GM12878 (cell line): ENCODE measurements around the gene ARF3. TPM values are rescaled to one million over a fixed set of nuclear protein-coding genes. Genes with fewer than 3 reads are reported as not detected.

ENCODE experiments used
- ATAC-seq: fragments of 200-7000 bp; cut with Tn5 transposase; 3 replicates; pipeline ENCODE4 v1.9.1; 2020; ENCODE audit warnings: mild to moderate bottlenecking, moderate library complexity
- BruUV-seq: library from RNA; stranded (reverse); fragments of 400-500 nt; replicated peaks from 2 replicates; lab custom pipeline; 2021; lab: Mats Ljungman, UMichigan
- CTCF ChIA-PET: fragments of 300-600 bp; sonication (Branson Sonifier 250); formaldehyde crosslinking; extraction: SDS; loops from one replicate; lab custom pipeline; 2021; ENCODE audit warnings: inconsistent platforms; lab: Yijun Ruan, JAX
- POLR2A ChIA-PET: fragments of 350-600 bp; formaldehyde crosslinking; extraction: SDS; loops from one replicate; lab custom pipeline; 2021; ENCODE audit warnings: inconsistent platforms; lab: Charles Lee
- RAD21 ChIA-PET: fragments of 300-600 bp; sonication (Branson Sonifier 250); formaldehyde crosslinking; loops from one replicate; lab custom pipeline; 2023; ENCODE audit warnings: antibody characterized with exemption; ENCODE audit not compliant: unreplicated experiment; lab: Charles Lee
- SMC1A ChIA-PET: fragments of 300-600 bp; sonication (Branson Sonifier 250); formaldehyde crosslinking; loops from one replicate; lab custom pipeline; 2023; ENCODE audit not compliant: unreplicated experiment, uncharacterized antibody; lab: Charles Lee
- DNase-seq: peaks from one replicate; pipeline ENCODE4 v3.0.0-alpha.2; 2011; ENCODE audit warnings: low read depth, low spot score
- FAIRE-seq: peaks from 3 replicates; lab custom pipeline; 2011; peaks lifted over from hg19 to GRCh38; lab: Jason Lieb, UNC
- H2AFZ ChIP-seq: 2 replicates; pipeline ENCODE4 v1.6.0; 2011; ENCODE audit warnings: low read depth, low read length, control low read depth; ENCODE audit not compliant: control insufficient read depth
- H3K27ac ChIP-seq: 2 replicates; pipeline ENCODE4 v1.5.1; 2011; ENCODE audit warnings: control low read depth; ENCODE audit not compliant: control insufficient read depth, insufficient read depth
- H3K27me3 ChIP-seq, 2 experiments: replicated peaks in 1 of 2; 2 replicates each; pipeline versions ENCODE4 v1.6.0 to v1.6.1; 2011; ENCODE audit warnings: low read length in 1 of 2; ENCODE audit not compliant: control insufficient read depth in 2 of 2, insufficient read depth in 2 of 2
- H3K36me3 ChIP-seq, 2 experiments: 2 replicates each; pipeline ENCODE4 v1.5.1; 2011; ENCODE audit warnings: low read length in 1 of 2; ENCODE audit not compliant: control insufficient read depth in 2 of 2, insufficient read depth in 2 of 2
- H3K4me1 ChIP-seq: 2 replicates; pipeline ENCODE4 v1.6.1; 2011; ENCODE audit warnings: mild to moderate bottlenecking, low read length, moderate library complexity, mixed read lengths; ENCODE audit not compliant: control insufficient read depth, insufficient read depth
- H3K4me2 ChIP-seq: 2 replicates; pipeline ENCODE4 v1.6.0; 2011; ENCODE audit warnings: control low read depth; ENCODE audit not compliant: control insufficient read depth, insufficient read depth
- H3K4me3 ChIP-seq: fragments of 200-600 bp; sonication (generic); 2 replicates; pipeline ENCODE4 v1.5.1; 2016
- H3K79me2 ChIP-seq: 2 replicates; pipeline ENCODE4 v1.6.0; 2011; ENCODE audit warnings: low read length; ENCODE audit not compliant: control insufficient read depth, insufficient read depth
- H3K9ac ChIP-seq: 2 replicates; pipeline ENCODE4 v1.8.0; 2011; ENCODE audit warnings: low read length, control low read depth, mixed read lengths; ENCODE audit not compliant: control insufficient read depth, insufficient read depth
- H3K9me3 ChIP-seq: replicated peaks from 3 replicates; pipeline ENCODE4 v1.5.1; 2011; ENCODE audit warnings: mild to moderate bottlenecking, low read length; ENCODE audit not compliant: control insufficient read depth, insufficient read depth
- H4K20me1 ChIP-seq: 2 replicates; pipeline ENCODE4 v1.6.0; 2011; ENCODE audit not compliant: control insufficient read depth, insufficient read depth
- CBFB ChIP-seq: IDR thresholded peaks from 2 replicates; pipeline ENCODE4 v1.6.1; 2016; ENCODE audit warnings: antibody characterized with exemption, low read depth
- ESRRA ChIP-seq: IDR thresholded peaks from 2 replicates; pipeline ENCODE4 v1.6.1; 2012; ENCODE audit warnings: mild to moderate bottlenecking, low read length, improper control_type of control experiment
- EZH2 ChIP-seq: IDR thresholded peaks from 2 replicates; pipeline ENCODE4 v1.6.1; 2012; ENCODE audit warnings: low read depth, mild to moderate bottlenecking, control low read depth, inconsistent platforms, low read length, borderline replicate concordance; ENCODE audit not compliant: control insufficient read depth
- GABPA ChIP-seq: IDR thresholded peaks from 2 replicates; pipeline ENCODE4 v1.6.1; 2014; ENCODE audit warnings: antibody characterized with exemption, low read depth, mild to moderate bottlenecking, inconsistent platforms
- NR2C1 ChIP-seq: fragments of 450-650 bp; IDR thresholded peaks from 2 replicates; pipeline ENCODE4 v1.6.1; 2017; ENCODE audit warnings: antibody characterized with exemption, mild to moderate bottlenecking, moderate library complexity
- POU2F2 ChIP-seq: IDR thresholded peaks from 3 replicates; pipeline ENCODE4 v1.6.1; 2011; ENCODE audit warnings: low read depth, mild to moderate bottlenecking, low read length, borderline replicate concordance
- ZNF24 ChIP-seq: fragments of 450-650 bp; IDR thresholded peaks from 2 replicates; pipeline ENCODE4 v1.6.1; 2017; ENCODE audit warnings: antibody characterized with exemption, mild to moderate bottlenecking
- WGBS: methylation state at CpG from one replicate; pipeline ENCODE4 v1.1.6; 2016; ENCODE audit warnings: low lambda C conversion rate; ENCODE audit not compliant: insufficient replicate concordance, insufficient coverage; ENCODE audit errors: missing lambda C conversion rate; 5-methylcytosine and 5-hydroxymethylcytosine counted together
- in situ Hi-C: fragments of 300-500 bp; cut with MboI; formaldehyde crosslinking; loops from 9 replicates; pipeline ENCODE4 v1.14.3; 2018; ENCODE audit warnings: mixed read lengths
- intact Hi-C: fragments of 100-400 bp; cut with micrococcal nuclease; formaldehyde crosslinking; loops from one replicate; pipeline ENCODE4 v1.14.2; 2022; ENCODE audit not compliant: unreplicated experiment
- polyA plus RNA-seq, 11 experiments: library from polyadenylated mRNA; depleted of rRNA in 4 of 11; unstranded in 6 of 11; stranded (reverse) in 5 of 11; fragments of >200 nt; fragmentation: Nextera tagmentation in 4 of 11; fragmentation: Illumina TruSeq in 1 of 11; extraction: Ambion mirVana in 4 of 11; extraction: Trizol in 1 of 11; gene quantifications; 1 replicate in 1 of 11; 2 replicates in 10 of 11; pipeline versions ENCODE4 v1.2.1 to v1.2.3, GENCODE V29; 2011 to 2016; ENCODE audit warnings: inconsistent platforms in 2 of 11, missing spikeins in 2 of 11, low read depth in 1 of 11
- total RNA-seq, 4 experiments: library from RNA; depleted of rRNA in 3 of 4; stranded (reverse); fragments of >200 nt in 3 of 4; fragmentation: Illumina TruSeq in 1 of 4; extraction: Trizol in 1 of 4; gene quantifications; 2 replicates each; pipeline versions ENCODE4 v1.2.1 to v1.2.3, GENCODE V29; 2013 to 2021
- TF ChIP-seq, protein P1 (sequence below): IDR thresholded peaks from 2 replicates; pipeline ENCODE4 v1.6.1; 2011; ENCODE audit warnings: low read depth, mild to moderate bottlenecking, low read length, moderate library complexity, borderline replicate concordance; ENCODE audit errors: extremely low read depth

ARF3 gene
- total and polyA plus RNA-seq, 10 of the 15 experiments (the other 5 are each of a cell fraction or from before 2014, with no cell fraction given), result 8.7 to 263 (median 74.4) TPM

DNA sequence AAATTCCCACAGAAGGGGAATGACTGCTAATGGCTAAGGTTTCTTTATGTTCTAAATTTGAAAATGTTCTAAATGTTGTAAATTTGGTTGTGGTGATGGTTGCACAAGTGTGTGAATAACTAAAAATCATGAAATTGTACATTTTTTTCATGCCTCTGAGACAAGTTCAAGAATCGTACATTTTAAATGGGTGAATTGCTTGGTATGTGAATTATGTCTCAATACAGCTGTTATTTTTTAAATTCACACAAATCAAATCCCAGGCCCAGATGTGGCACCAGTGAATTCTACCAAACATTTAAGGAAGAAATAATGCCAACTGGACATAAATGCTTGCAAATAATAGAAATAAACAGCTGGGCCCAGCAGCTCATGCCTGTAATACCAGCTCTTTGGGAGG lies 63.0 kb downstream of the ARF3 start:
- ChIA-PET CTCF (interaction anchor here (0.5 to 2.1 kb wide), 7 partner anchors 9 to 172 kb away, joined by 3 to 16 read pairs (median 3); partner anchors contain the start of genes DDX23 and FKBP11), SMC1A (interaction anchor here (0.7 to 1.8 kb wide), 3 partner anchors 37 to 41 kb away, joined by 3 to 6 read pairs (median 4); no protein-coding TSS in a partner anchor)
- BruUV-seq, result no TSS peak

More for the DNA sequence above, 63.0 kb downstream of the ARF3 start:
- FAIRE-seq (no peak), ATAC-seq (no peak), DNase-seq (no peak)
- WGBS, result 4% methylated on average over 1 of the region's 1 CpG
- H4K20me1 ChIP-seq, result no peaks in the 10 kb centered on the region
- H2AFZ ChIP-seq, result no peak overlapping the region
- H3K9me3 ChIP-seq, result no peaks in the 10 kb centered on the region
- no peak overlapping the region for H3K4me2 ChIP-seq
- H3K4me1 ChIP-seq, result no peaks in the 10 kb centered on the region
- no peaks in the 10 kb centered on the region for H3K36me3 ChIP-seq
- in situ Hi-C loops, result no loop called here
- no peaks in the 10 kb centered on the region; a peak in 1 of 4 replicates for H3K27me3 ChIP-seq
- H3K27ac ChIP-seq, result no peak overlapping the region
- no peak overlapping the region for H3K4me3 ChIP-seq
- no peak overlapping the region for H3K9ac ChIP-seq
- ChIA-PET POLR2A (interaction anchor here (1.0 kb wide), 1 partner anchor 27 kb away, joined by 3 read pairs; no protein-coding TSS in a partner anchor), RAD21 (interaction anchor here (1.8 kb wide), 1 partner anchor 41 kb away, joined by 10 read pairs; no protein-coding TSS in a partner anchor)
- intact Hi-C loops, result no loop called here
- no peaks in the 10 kb centered on the region for H3K79me2 ChIP-seq
- TF ChIP-seq POU2F2 (no peak), ZNF24 (no peak), ESRRA (no peak), EZH2 (no peak), NR2C1 (no peak), GABPA (no peak), CBFB (no peak)
- TF ChIP-seq, protein P1, sequence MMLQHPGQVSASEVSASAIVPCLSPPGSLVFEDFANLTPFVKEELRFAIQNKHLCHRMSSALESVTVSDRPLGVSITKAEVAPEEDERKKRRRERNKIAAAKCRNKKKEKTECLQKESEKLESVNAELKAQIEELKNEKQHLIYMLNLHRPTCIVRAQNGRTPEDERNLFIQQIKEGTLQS, result no peak
